ENCODE results near the gene DOK3. TPM values are rescaled to one million over a fixed set of nuclear protein-coding genes. Genes with fewer than 3 reads are reported as not detected.
A peak's percentile ranks its signal among the peaks of the same experiment; 100 is the strongest.

Gene DOK3
- total and polyA plus RNA-seq, 2 of the 13 experiments (the other 11 are each of a cell fraction or from before 2014, with no cell fraction given): 1.4 to 1.5 TPM

GRCh38 chr5:177498013-177498787 lies 11.4 kb downstream of the DOK3 start (continued):
- TF ChIP-seq SOX13 (IDR thresholded peaks at IDR 0.05) (no peak), SOX13 (CRISPR knock-in tag; conservative IDR thresholded peaks at IDR 0.05 in 1 of 2, IDR thresholded peaks at IDR 0.05 in 1 of 2) (no peak), THRA (CRISPR knock-in tag; IDR thresholded peaks at IDR 0.05; ENCODE audit: borderline replicate concordance) (no peak), SMAD1 (CRISPR knock-in tag; IDR thresholded peaks at IDR 0.05; ENCODE audit: borderline replicate concordance, low read depth) (no peak), YEATS4 (CRISPR knock-in tag; IDR thresholded peaks at IDR 0.05; ENCODE audit: borderline replicate concordance) (no peak; the same call in 1 of the 2 replicates), ELF1 (CRISPR knock-in tag; IDR thresholded peaks at IDR 0.05) (no peak), ZNF605 (CRISPR knock-in tag; IDR thresholded peaks at IDR 0.05) (peak; percentile 73), MYPOP (CRISPR knock-in tag; IDR thresholded peaks at IDR 0.05) (no peak), ZNF33B (CRISPR knock-in tag; IDR thresholded peaks at IDR 0.05) (no peak), ZNF687 (CRISPR knock-in tag; IDR thresholded peaks at IDR 0.05) (peak; percentile 22), ZNF672 (CRISPR knock-in tag; IDR thresholded peaks at IDR 0.05) (no peak), MAX (IDR thresholded peaks at IDR 0.05) (peak; percentile 29; the same call in 1 of the 2 replicates), KIAA2018 (CRISPR knock-in tag; IDR thresholded peaks at IDR 0.05; ENCODE audit: borderline replicate concordance) (no peak)
